ENCODE data around the gene DHDH.
"Not testable (repeated sequence)": the region's sequence is repeated elsewhere in the genome, so short reads cannot be mapped to it uniquely, and the experiment has no call there.

DHDH gene

DNA sequence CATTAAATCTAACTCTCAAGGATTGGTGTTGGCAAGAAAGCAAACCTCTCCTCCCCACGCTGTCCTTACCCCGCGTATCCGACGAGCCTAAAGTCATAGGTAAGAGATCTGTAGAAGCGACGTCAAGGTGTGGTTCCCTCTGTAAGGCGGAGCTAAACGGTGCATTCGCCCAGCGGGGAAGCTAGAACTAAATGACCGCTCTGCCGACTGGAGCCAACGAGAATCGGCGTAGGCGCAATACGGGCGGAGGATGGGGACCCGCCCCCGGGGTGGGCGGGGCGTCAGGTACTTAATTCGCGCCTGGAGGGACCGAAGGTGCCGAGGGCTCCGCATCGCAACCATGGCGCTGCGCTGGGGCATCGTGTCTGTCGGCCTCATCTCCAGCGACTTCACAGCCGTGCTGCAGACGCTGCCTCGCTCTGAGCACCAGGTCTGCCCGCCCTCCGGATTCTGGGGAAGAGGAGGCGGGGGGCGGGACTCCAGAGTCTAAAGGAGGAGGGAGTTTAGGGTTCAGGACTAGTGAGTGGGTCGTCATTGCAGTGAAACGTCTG is at the start of gene DHDH:
DHDH (plus strand) TSS at position 318 of the 551 bp plus-strand sequence; CDS start at position 341, 23 bp downstream.
- DNase-seq (ENCODE audit: low spot score), result peak; percentile 77

DNA sequence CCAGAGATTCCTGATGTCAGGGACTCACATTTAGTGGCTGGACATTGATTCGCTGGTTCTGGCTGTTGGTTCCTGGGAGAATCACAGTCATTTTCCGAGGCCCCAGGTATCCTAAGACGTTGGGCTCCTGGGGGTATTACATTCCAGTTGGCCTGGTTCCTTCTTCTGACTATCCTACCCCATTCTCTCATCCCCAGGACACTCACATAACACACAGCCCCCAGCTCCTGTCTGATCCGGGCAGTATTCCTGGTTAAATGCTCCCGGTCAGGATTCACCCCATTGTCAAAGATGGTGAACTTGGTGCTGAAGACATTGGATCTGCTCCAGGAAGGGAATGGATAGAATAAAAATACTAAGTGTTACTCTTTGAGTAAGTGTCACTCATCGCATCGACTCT is 49.8 kb upstream of the DHDH start:
- DNase-seq (ENCODE audit: low spot score), result peak; percentile 21

GRCh38 chr19:48887861-48888612 is 45.5 kb upstream of the DHDH start:
- DNase-seq (ENCODE audit: low spot score), result no peak

GRCh38 chr19:48889496-48889895 is 44.0 kb upstream of the DHDH start:
- not testable (repeated sequence) for DNase-seq (ENCODE audit: low spot score)

GRCh38 chr19:48890551-48890950 is 42.9 kb upstream of the DHDH start:
- DNase-seq (ENCODE audit: low spot score), result peak; percentile 34

- DNase-seq (ENCODE audit: low spot score), result no peak
Observed at GRCh38 chr19:48895226-48895625, 38.3 kb upstream of the DHDH start.

- DNase-seq (ENCODE audit: low spot score), result peak; percentile 80
Observed at GRCh38 chr19:48896191-48896720, 37.2 kb upstream of the DHDH start.

DNA sequence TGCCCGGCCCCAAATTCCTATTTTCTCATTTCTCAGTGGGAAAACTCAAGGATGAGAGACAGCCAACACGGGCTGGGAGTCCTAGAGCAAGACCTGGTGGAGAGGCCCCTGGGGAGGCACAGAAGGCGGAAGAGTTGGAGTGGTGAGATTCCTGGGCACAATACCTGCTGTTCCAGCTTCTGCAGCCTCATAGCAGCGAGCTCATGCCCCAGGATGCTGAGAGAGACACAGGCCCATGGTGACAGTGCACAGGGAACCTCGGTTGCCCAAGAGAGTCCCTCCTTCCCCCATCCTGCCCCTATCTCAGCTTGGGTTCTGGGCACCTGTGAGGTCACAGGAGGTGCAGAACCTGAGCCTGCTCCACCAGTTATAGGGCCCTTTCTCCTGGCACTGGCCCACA is 36.3 kb upstream of the DHDH start:
- DNase-seq (ENCODE audit: low spot score), result no peak

GRCh38 chr19:48899386-48899749 is 34.1 kb upstream of the DHDH start:
- DNase-seq (ENCODE audit: low spot score), result not testable (repeated sequence)

- DNase-seq (ENCODE audit: low spot score), result peak; percentile 99
Observed at GRCh38 chr19:48899781-48900476, 33.6 kb upstream of the DHDH start, which contains the start of gene NUCB1. Gene NUCB1 (plus strand): TSS chr19:48900312. CDS start chr19:48900797, 485 bp downstream.

- peak; percentile 77 for DNase-seq (ENCODE audit: low spot score)
Observed at GRCh38 chr19:48900477-48901406, 32.8 kb upstream of the DHDH start.

GRCh38 chr19:48902291-48902690 is 31.2 kb upstream of the DHDH start:
- DNase-seq (ENCODE audit: low spot score), result peak; percentile 46

DNA sequence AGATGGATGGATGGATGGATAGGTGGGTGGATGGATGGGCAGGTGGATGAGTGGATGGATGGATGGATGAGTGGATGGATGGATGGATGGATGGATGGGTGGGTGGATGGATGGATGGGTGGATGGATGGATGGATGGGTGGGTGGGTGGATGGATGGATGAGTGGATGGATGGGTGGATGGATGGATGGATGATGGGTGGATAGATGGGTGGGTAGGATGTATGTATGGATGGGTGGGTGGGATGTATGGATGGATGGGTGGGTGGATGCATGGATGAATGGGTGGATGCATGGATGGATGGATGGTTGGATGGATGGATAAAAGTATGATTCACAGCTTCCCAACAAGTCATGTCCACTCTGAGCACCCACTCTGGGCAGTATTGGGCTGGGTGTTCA is 29.7 kb upstream of the DHDH start:
- DNase-seq (ENCODE audit: low spot score), result not testable (repeated sequence)

GRCh38 chr19:48905664-48906063 is 27.8 kb upstream of the DHDH start:
- no peak for DNase-seq (ENCODE audit: low spot score)

- no peak for DNase-seq (ENCODE audit: low spot score)
Observed at GRCh38 chr19:48906324-48906723, 27.2 kb upstream of the DHDH start.

DNA sequence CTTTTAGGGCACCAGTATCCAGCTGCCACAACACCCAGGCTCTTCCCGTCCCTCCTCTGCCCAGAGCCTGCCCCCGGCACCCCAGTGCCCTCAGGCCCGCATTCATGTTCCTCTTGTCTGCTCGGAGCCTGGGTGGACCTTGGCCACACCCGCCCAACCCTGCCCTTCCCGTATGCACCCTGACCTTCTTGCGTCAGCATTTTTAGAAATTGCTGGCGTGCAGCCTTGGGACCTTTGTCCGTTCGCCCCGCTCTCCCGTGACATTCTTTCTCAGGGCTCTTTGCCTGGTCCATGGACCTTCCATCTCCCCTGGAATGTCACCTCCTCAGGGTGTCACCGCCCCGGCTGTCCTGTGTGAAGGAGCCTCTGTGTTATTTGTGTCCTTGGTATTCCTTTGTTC is 25.8 kb upstream of the DHDH start:
- no peak for DNase-seq (ENCODE audit: low spot score)

- DNase-seq (ENCODE audit: low spot score), result not testable (repeated sequence)
Observed at GRCh38 chr19:48909424-48910077, 23.9 kb upstream of the DHDH start.

- no peak for DNase-seq (ENCODE audit: low spot score)
Observed at GRCh38 chr19:48910803-48911202, 22.7 kb upstream of the DHDH start.

- DNase-seq (ENCODE audit: low spot score), result peak; percentile 58
Observed at GRCh38 chr19:48913114-48913889, 20.2 kb upstream of the DHDH start.

GRCh38 chr19:48914181-48914580 is 19.3 kb upstream of the DHDH start:
- no peak for DNase-seq (ENCODE audit: low spot score)

All from hematopoietic multipotent progenitor cell treated with erythropoietin and hydrocortisone succinate and interleukin-3 and kit ligand, for 17 days (in vitro differentiated cells).